Parathyroid adenoma (tissue), 2 donors: ENCODE data around the gene MED22.
"Not testable (repeated sequence)": the region's sequence is repeated elsewhere in the genome, so short reads cannot be mapped to it uniquely, and the experiment has no call there.

Experiments used
- H2AFZ ChIP-seq: fragments of 300-600 bp; sonication (generic); one replicate; pipeline ENCODE4 v1.7.0; 2017; ENCODE audit warnings: antibody characterized with exemption, mild to moderate bottlenecking
- H3K27ac ChIP-seq: fragments of 300-600 bp; sonication (generic); one replicate; pipeline ENCODE4 v1.7.0; 2017
- H3K27me3 ChIP-seq: fragments of 300-600 bp; sonication (generic); one replicate; pipeline ENCODE4 v1.7.0; 2017; ENCODE audit warnings: low read length; ENCODE audit not compliant: control insufficient read depth, insufficient read depth
- H3K36me3 ChIP-seq: fragments of 300-600 bp; sonication (generic); one replicate; pipeline ENCODE4 v1.7.0; 2017; ENCODE audit warnings: low read length; ENCODE audit not compliant: control insufficient read depth, insufficient read depth
- H3K4me1 ChIP-seq: fragments of 300-600 bp; sonication (generic); one replicate; pipeline ENCODE4 v1.7.0; 2017; ENCODE audit warnings: control low read depth
- H3K4me2 ChIP-seq: fragments of 300-600 bp; sonication (generic); one replicate; pipeline ENCODE4 v1.7.0; 2017; ENCODE audit warnings: low read length
- H3K4me3 ChIP-seq: fragments of 300-600 bp; sonication (generic); one replicate; pipeline ENCODE4 v1.7.0; 2017; ENCODE audit warnings: low read depth, low read length
- H3K79me2 ChIP-seq: fragments of 300-600 bp; sonication (generic); one replicate; pipeline ENCODE4 v1.7.0; 2017; ENCODE audit warnings: control low read depth
- H3K9ac ChIP-seq: fragments of 300-600 bp; sonication (generic); one replicate; pipeline ENCODE4 v1.7.0; 2017; ENCODE audit warnings: mild to moderate bottlenecking
- H3K9me3 ChIP-seq: fragments of 300-600 bp; sonication (generic); one replicate; pipeline ENCODE4 v1.7.0; 2017; ENCODE audit warnings: low read length; ENCODE audit not compliant: control insufficient read depth
- CTCF ChIP-seq: fragments of 300-600 bp; sonication (generic); IDR thresholded peaks from one replicate; pipeline ENCODE4 v1.7.0; 2017; ENCODE audit warnings: antibody characterized with exemption, mild to moderate bottlenecking
- donor health status: primary hyperparathyroidism.

MED22 gene

GRCh38 chr9:133393399-133393798, 45.5 kb upstream of the MED22 start:
- Histone ChIP-seq H3K36me3 (no peaks in the 10 kb centered on the region), H3K9me3 (no peaks in the 10 kb centered on the region), H2AFZ (no peak overlapping the region), H3K4me1 (no peaks in the 10 kb centered on the region), H3K9ac (no peak overlapping the region), H3K27ac (no peak overlapping the region), H3K27me3 (no peaks in the 10 kb centered on the region), H3K4me3 (no peak overlapping the region), H3K79me2 (no peaks in the 10 kb centered on the region), H3K4me2 (no peak overlapping the region)
- no peak for TF ChIP-seq CTCF

GRCh38 chr9:133392308-133392707, 44.4 kb upstream of the MED22 start:
- H3K4me3 ChIP-seq, H3K4me1 ChIP-seq, H3K27me3 ChIP-seq, H3K9me3 ChIP-seq, H2AFZ ChIP-seq, H3K27ac ChIP-seq, H3K79me2 ChIP-seq, H3K36me3 ChIP-seq, H3K4me2 ChIP-seq, H3K9ac ChIP-seq: not testable (repeated sequence)

DNA sequence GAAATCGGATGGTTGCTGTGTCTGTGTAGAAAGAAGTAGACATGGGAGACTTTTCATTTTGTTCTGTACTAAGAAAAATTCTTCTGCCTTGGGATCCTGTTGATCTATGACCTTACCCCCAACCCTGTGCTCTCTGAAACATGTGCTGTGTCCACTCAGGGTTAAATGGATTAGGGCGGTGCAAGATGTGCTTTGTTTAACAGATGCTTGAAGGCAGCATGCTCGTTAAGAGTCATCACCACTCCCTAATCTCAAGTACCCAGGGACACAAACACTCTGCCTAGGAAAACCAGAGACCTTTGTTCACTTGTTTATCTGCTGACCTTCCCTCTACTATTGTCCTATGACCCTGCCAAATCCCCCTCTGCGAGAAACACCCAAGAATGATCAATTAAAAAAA, 43.5 kb upstream of the MED22 start:
- H3K79me2 ChIP-seq, H3K9ac ChIP-seq, H3K27me3 ChIP-seq, H2AFZ ChIP-seq, H3K4me3 ChIP-seq, H3K36me3 ChIP-seq, H3K4me1 ChIP-seq, H3K4me2 ChIP-seq, H3K9me3 ChIP-seq, H3K27ac ChIP-seq: not testable (repeated sequence)

DNA sequence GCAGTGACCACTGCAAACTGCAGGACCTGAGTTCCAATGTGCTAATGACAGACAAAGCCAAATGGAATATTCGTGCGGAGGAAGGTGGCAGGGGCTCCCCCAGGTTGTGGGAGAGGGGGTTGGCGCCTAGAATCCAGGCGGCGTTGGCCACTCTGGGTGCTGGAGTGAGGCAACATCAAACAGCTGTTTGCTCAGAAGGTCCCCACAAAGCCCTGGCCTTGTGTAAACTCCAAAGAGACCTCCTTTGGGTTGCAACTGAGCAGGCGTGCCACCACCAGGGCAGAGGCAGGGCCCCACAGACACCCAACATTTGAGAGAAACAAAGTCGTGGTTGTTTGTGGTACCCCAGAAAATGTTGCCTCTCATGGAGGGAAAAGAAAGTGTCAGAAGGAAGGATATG, 42.8 kb upstream of the MED22 start:
- H3K79me2 ChIP-seq, result no peaks in the 10 kb centered on the region
- no peaks in the 10 kb centered on the region for H3K4me1 ChIP-seq
- H3K9me3 ChIP-seq, result no peaks in the 10 kb centered on the region
- H3K4me2 ChIP-seq, result no peak overlapping the region
- H2AFZ ChIP-seq, result no peak overlapping the region
- no peak for TF ChIP-seq CTCF
- H3K4me3 ChIP-seq, result no peak overlapping the region
- no peak overlapping the region for H3K27ac ChIP-seq
- H3K27me3 ChIP-seq, result no peaks in the 10 kb centered on the region
- no peaks in the 10 kb centered on the region for H3K36me3 ChIP-seq
- no peak overlapping the region for H3K9ac ChIP-seq

GRCh38 chr9:133389562-133389961, 41.6 kb upstream of the MED22 start:
- H2AFZ ChIP-seq, result no peak overlapping the region
- H3K9ac ChIP-seq, result no peak overlapping the region
- no peaks in the 10 kb centered on the region for H3K27me3 ChIP-seq
- no peak overlapping the region for H3K27ac ChIP-seq
- no peaks in the 10 kb centered on the region for H3K4me1 ChIP-seq
- H3K4me2 ChIP-seq, result no peak overlapping the region
- H3K4me3 ChIP-seq, result no peak overlapping the region
- H3K79me2 ChIP-seq, result no peaks in the 10 kb centered on the region
- H3K9me3 ChIP-seq, result no peaks in the 10 kb centered on the region
- no peak for TF ChIP-seq CTCF
- no peaks in the 10 kb centered on the region for H3K36me3 ChIP-seq

DNA sequence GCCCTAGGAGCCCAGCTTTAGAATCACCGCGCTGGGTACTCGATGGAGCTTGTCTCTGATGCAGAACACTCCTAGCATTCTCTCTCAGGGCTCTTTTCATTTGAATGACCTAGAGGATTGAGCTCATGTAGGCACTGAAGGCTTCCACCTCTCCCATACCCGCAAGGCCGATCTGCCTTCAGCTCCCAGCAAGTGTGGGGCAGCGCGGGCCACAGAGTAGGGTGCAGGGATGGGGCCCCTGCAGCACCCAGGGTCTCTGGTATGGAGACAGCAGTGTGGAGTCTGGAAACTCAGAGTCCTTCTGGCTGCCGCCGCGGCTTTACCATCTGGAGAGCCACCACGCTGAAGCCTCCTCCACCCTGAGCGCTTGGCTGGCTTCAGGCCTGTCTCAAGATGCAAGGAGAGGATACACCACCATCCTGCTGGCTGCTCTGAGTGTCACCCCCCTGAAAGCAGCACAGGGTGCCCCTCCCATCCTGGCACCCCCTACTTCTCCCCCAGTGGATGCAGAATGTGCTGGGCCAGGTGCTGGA, 41.2 kb upstream of the MED22 start:
- no peaks in the 10 kb centered on the region for H3K9me3 ChIP-seq
- no peak overlapping the region for H3K4me3 ChIP-seq
- no peaks in the 10 kb centered on the region for H3K4me1 ChIP-seq
- no peak overlapping the region for H3K4me2 ChIP-seq
- no peak overlapping the region for H2AFZ ChIP-seq
- H3K27ac ChIP-seq, result no peak overlapping the region
- H3K9ac ChIP-seq, result no peak overlapping the region
- no peaks in the 10 kb centered on the region for H3K79me2 ChIP-seq
- H3K36me3 ChIP-seq, result no peaks in the 10 kb centered on the region
- H3K27me3 ChIP-seq, result no peaks in the 10 kb centered on the region
- no peak for TF ChIP-seq CTCF
